Endodermal cell (in vitro differentiated cells): ENCODE results near the gene HOXB4. TPM values are rescaled to one million over a fixed set of nuclear protein-coding genes. Genes with fewer than 3 reads are reported as not detected.
A peak's percentile ranks its signal among the peaks of the same experiment; 100 is the strongest.

Source experiments
- DNase-seq: peaks from one replicate; pipeline ENCODE4 v3.0.0-alpha.2; 2017
- H3K27ac ChIP-seq: 2 replicates; pipeline ENCODE4 v1.5.1; 2013; ENCODE audit warnings: mild to moderate bottlenecking, low read depth, low read length, moderate library complexity
- H3K27me3 ChIP-seq: 2 replicates; pipeline ENCODE4 v1.6.1; 2013; ENCODE audit warnings: mild to moderate bottlenecking, low read length, moderate library complexity; ENCODE audit not compliant: insufficient read depth, control insufficient read depth, poor library complexity, severe bottlenecking
- H3K36me3 ChIP-seq: 2 replicates; pipeline ENCODE4 v1.7.0; 2013; ENCODE audit warnings: mild to moderate bottlenecking, low read length, moderate library complexity; ENCODE audit not compliant: control insufficient read depth, insufficient read depth
- H3K4me1 ChIP-seq: one replicate; pipeline ENCODE4 v1.7.0; 2013; ENCODE audit warnings: low read length; ENCODE audit not compliant: control insufficient read depth, insufficient read depth
- H3K4me3 ChIP-seq: 2 replicates; pipeline ENCODE4 v1.5.1; 2013; ENCODE audit warnings: mild to moderate bottlenecking, low read length, moderate library complexity
- H3K9ac ChIP-seq: 2 replicates; pipeline ENCODE4 v1.6.1; 2013; ENCODE audit warnings: mild to moderate bottlenecking, low read length, moderate library complexity; ENCODE audit not compliant: poor library complexity, severe bottlenecking; ENCODE audit errors: extremely low read depth
- H3K9me3 ChIP-seq: 2 replicates; pipeline ENCODE4 v1.6.1; 2013; ENCODE audit warnings: mild to moderate bottlenecking, low read length, moderate library complexity; ENCODE audit not compliant: control insufficient read depth
- H3K27ac Mint-ChIP-seq: 2 replicates; pipeline ENCODE4 v1.8.0; 2020; ENCODE audit warnings: mixed read lengths
- H3K27me3 Mint-ChIP-seq: 2 replicates; pipeline ENCODE4 v1.8.0; 2021; ENCODE audit warnings: mild to moderate bottlenecking, mixed read lengths; ENCODE audit not compliant: insufficient read depth
- H3K36me3 Mint-ChIP-seq: 2 replicates; pipeline ENCODE4 v1.8.0; 2020; ENCODE audit warnings: low read depth, mixed read lengths
- H3K4me1 Mint-ChIP-seq: 2 replicates; pipeline ENCODE4 v1.8.0; 2020; ENCODE audit warnings: mixed read lengths
- H3K4me3 Mint-ChIP-seq: 2 replicates; pipeline ENCODE4 v1.8.0; 2020; ENCODE audit warnings: mild to moderate bottlenecking, moderate library complexity, mixed read lengths
- H3K9me3 Mint-ChIP-seq: 2 replicates; pipeline ENCODE4 v1.8.0; 2020; ENCODE audit warnings: mild to moderate bottlenecking, mixed read lengths
- WGBS, 2 experiments: methylation state at CpG; one replicate each; pipeline versions ENCODE4 v1.1.5 to v1.1.7; 2013; ENCODE audit warnings: missing lambda C conversion rate in 2 of 2, mixed read lengths in 1 of 2; ENCODE audit not compliant: insufficient coverage in 1 of 2, insufficient read length in 1 of 2; 5-methylcytosine and 5-hydroxymethylcytosine counted together
- long read RNA-seq, 4 experiments: library from polyadenylated mRNA in 2 of 4; library from RNA in 1 of 4; library from capped mRNA in 1 of 4; stranded (forward) in 3 of 4; unstranded in 1 of 4; transcript quantifications; one replicate each; pipeline ENCODE4 v2.0.0, GENCODE V29; 2020 to 2021; ENCODE audit warnings: inconsistent platforms in 1 of 4
- polyA plus RNA-seq, 2 experiments: library from polyadenylated mRNA; stranded (reverse); fragments of 50-300 nt; gene quantifications; one replicate each; pipeline ENCODE4 v1.2.3, GENCODE V29; 2013
- total RNA-seq, 2 donors: library from RNA; stranded (reverse); fragmentation: NEBNext Ultra II Directional in 1 of 2; extraction: Animal tissue kit (Norgen Biotek cat#: 25700) in 1 of 2; gene quantifications; 2 replicates in 1 of 2; 3 replicates in 1 of 2; pipeline ENCODE4 v1.2.1, GENCODE V29; 2021
- TF ChIP-seq, protein P1 (sequence below): fragments of 200-600 bp; sonication (generic); conservative IDR thresholded peaks from 2 replicates; pipeline ENCODE4 v1.5.0; 2021; ENCODE audit warnings: antibody characterized with exemption, mild to moderate bottlenecking

The HOXB4 gene
- not detected for total RNA-seq
- polyA plus RNA-seq (2013, experiment 1 of 2), result 3.5 TPM
- 3.4 TPM for polyA plus RNA-seq (2013, experiment 2 of 2)
- long read RNA-seq, experiment 1, result 0 reads
- long read RNA-seq, experiment 2, result 0 reads
- long read RNA-seq, experiment 3, result 0 reads
- long read RNA-seq, experiment 4, result 0 reads

DNA sequence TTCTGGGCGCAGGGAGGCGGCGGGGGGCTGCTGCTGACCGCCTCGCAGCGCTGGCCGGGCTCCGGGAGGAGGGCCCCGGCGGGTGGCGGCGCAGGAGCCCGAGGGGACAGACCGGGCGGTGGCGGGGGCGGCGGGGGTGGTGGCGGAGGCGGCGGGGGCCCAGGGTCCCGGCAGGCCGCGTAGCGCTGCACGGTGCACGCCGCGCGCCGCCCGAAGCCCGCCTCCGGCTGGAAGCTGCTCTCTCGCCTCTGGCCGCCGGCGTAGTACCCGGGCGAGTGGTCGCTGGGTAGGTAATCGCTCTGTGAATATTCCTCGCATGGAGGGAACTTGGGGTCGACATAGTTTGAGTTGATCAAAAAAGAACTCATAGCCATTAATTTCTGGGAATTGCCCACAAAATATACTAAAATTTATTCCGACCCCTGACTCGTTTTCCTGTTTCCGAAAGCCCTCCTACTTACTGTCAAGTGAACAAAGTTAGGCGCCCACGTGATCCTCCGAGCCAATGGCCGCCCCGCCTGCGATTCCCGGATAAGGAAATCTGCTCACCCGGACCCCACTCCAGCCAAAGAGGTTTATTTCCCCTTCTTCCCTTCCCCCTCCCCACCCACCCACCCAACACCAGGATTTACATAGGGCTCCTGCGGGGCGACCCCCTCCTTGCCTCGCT is at the start of gene HOXB4:
Gene HOXB4 (minus strand): TSS at position 405 of the 670 bp plus-strand sequence. CDS start 31 bp downstream, at position 374.
- Histone ChIP-seq H3K36me3 (no peaks in the 10 kb centered on the region), H3K9me3 (no peaks in the 10 kb centered on the region), H3K27ac (peak within 1 kb of the TSS; percentile 36), H3K4me3 (peak within 1 kb of the TSS; percentile 72), H3K9ac (no peak within 1 kb of the TSS), H3K27me3 (peaks cover 99% of the 10 kb centered on the region), H3K4me1 (peaks cover 3% of the 10 kb centered on the region)
- Mint-ChIP-seq H3K36me3 (no peaks in the 10 kb centered on the region), H3K9me3 (no peaks in the 10 kb centered on the region), H3K27ac (no peak within 1 kb of the TSS), H3K27me3 (peaks cover 63% of the 10 kb centered on the region), H3K4me1 (peaks cover 5% of the 10 kb centered on the region), H3K4me3 (peak within 1 kb of the TSS; percentile 44)
- TF ChIP-seq, protein P1, sequence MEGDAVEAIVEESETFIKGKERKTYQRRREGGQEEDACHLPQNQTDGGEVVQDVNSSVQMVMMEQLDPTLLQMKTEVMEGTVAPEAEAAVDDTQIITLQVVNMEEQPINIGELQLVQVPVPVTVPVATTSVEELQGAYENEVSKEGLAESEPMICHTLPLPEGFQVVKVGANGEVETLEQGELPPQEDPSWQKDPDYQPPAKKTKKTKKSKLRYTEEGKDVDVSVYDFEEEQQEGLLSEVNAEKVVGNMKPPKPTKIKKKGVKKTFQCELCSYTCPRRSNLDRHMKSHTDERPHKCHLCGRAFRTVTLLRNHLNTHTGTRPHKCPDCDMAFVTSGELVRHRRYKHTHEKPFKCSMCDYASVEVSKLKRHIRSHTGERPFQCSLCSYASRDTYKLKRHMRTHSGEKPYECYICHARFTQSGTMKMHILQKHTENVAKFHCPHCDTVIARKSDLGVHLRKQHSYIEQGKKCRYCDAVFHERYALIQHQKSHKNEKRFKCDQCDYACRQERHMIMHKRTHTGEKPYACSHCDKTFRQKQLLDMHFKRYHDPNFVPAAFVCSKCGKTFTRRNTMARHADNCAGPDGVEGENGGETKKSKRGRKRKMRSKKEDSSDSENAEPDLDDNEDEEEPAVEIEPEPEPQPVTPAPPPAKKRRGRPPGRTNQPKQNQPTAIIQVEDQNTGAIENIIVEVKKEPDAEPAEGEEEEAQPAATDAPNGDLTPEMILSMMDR, result no peak
- DNase-seq, result peak; percentile 94
- WGBS, 2 experiments, result 1 to 4% methylated on average over 7 to 58 of the region's 58 CpGs

DNA sequence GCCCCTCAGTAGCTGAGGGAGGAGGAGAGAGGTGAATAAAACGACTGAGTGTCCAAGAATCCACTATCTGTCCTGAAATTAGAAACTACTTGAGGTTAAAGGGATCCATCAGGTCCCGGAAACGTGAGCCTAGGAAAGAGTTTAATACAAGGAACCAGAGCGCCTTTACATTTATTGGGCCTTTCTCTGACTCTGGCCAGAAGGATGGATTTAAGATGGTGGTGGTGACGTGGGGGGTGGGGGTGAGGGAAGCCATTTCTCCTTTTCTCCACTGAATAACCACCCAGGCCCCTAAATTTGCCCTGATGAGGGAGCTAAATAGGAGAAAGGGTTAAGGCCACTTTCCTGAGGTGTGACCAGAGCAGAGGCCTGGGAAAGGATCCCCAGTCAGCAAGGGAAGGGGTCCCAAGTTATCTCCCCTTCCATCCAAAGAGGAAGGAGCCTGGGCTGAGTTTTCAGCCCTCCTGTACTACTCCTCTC is 49.0 kb upstream of the HOXB4 start:
- no peaks in the 10 kb centered on the region for H3K36me3 ChIP-seq
- TF ChIP-seq, protein P1, result no peak
- Mint-ChIP-seq H3K9me3 (no peaks in the 10 kb centered on the region), H3K27ac (no peak overlapping the region), H3K4me3 (no peak overlapping the region), H3K4me1 (peaks cover 1% of the 10 kb centered on the region), H3K27me3 (peaks cover 99% of the 10 kb centered on the region), H3K36me3 (no peaks in the 10 kb centered on the region)
- H3K4me1 ChIP-seq, result no peaks in the 10 kb centered on the region
- H3K9ac ChIP-seq, result no peak overlapping the region
- no peak for DNase-seq
- 18 to 20% methylated on average over 1 to 5 of the region's 5 CpGs for WGBS, 2 experiments
- peaks cover 2% of the 10 kb centered on the region for H3K9me3 ChIP-seq
- no peak overlapping the region for H3K4me3 ChIP-seq
- peaks cover 100% of the 10 kb centered on the region for H3K27me3 ChIP-seq
- no peak overlapping the region for H3K27ac ChIP-seq

DNA sequence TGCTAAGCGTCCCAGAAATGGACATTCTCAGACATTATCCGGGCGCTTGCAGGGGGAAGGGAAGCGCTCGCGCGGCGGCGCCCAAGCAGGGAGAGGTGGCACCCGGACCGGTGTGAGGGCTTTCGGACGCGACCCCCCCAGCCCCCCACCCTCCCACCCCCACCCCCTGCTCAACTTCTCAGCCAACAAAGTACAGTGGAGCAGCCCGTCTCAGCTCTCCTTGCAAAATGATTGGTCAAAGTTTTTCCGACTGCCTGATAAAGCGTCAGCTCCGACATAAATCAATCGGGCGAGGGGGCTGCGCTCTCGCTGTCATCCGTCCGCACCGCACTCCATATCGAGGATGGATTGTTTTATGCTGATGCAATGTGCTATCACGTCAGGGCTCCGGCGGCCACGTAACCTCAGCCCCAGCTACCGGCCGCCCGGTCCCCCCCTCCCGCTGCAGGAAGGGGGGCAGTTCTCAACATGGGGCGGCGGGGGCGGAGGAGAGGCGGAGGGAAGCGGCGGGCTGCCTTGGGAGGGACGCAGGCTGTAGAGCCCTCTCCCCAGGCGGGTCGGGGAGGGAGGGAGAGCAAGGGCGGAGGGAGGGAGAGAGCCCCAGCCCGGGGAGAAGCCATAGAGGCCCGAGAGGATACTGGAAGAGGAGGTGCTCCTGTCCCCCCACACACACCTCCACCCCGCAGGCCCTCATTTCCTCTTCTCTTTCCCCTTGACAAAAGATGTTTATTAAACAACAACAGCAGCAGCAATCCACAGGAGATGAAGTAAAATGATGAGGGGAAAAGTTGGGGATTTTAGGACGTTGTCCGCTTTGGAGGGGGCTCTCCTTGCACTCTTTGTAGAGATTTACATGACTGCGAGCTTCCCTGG is 48.3 kb upstream of the HOXB4 start, which contains the start of gene HOXB9:
Gene HOXB9 (minus strand): TSS at position 114 of the 873 bp plus-strand sequence. CDS start 89 bp downstream, at position 25.
- no peaks in the 10 kb centered on the region for H3K4me1 ChIP-seq
- peak within 1 kb of the TSS; percentile 37 for H3K27ac ChIP-seq
- no peak within 1 kb of the TSS for H3K27ac Mint-ChIP-seq
- no peaks in the 10 kb centered on the region for H3K36me3 ChIP-seq
- DNase-seq, result peak; percentile 81
- no peak within 1 kb of the TSS for H3K9ac ChIP-seq
- peaks cover 3% of the 10 kb centered on the region for H3K4me1 Mint-ChIP-seq
- H3K9me3 ChIP-seq, result peaks cover 8% of the 10 kb centered on the region
- H3K4me3 ChIP-seq, result peak within 1 kb of the TSS; percentile 68
- H3K36me3 Mint-ChIP-seq, result no peaks in the 10 kb centered on the region
- H3K9me3 Mint-ChIP-seq, result no peaks in the 10 kb centered on the region
- H3K4me3 Mint-ChIP-seq, result peak within 1 kb of the TSS; percentile 47
- TF ChIP-seq, protein P1, result no peak
- peaks cover 99% of the 10 kb centered on the region for H3K27me3 Mint-ChIP-seq
- 1 to 3% methylated on average over 14 to 39 of the region's 50 CpGs for WGBS, 2 experiments
- peaks cover 100% of the 10 kb centered on the region for H3K27me3 ChIP-seq
